T-helper 2 cell (primary cell): ENCODE data around the gene DPYSL5.

Source experiments
- DNase-seq, 5 experiments: peaks; one replicate each; pipeline versions ENCODE4 v3.0.0 to v3.0.0-alpha.2; 2012 to 2022

DPYSL5 gene

DNA sequence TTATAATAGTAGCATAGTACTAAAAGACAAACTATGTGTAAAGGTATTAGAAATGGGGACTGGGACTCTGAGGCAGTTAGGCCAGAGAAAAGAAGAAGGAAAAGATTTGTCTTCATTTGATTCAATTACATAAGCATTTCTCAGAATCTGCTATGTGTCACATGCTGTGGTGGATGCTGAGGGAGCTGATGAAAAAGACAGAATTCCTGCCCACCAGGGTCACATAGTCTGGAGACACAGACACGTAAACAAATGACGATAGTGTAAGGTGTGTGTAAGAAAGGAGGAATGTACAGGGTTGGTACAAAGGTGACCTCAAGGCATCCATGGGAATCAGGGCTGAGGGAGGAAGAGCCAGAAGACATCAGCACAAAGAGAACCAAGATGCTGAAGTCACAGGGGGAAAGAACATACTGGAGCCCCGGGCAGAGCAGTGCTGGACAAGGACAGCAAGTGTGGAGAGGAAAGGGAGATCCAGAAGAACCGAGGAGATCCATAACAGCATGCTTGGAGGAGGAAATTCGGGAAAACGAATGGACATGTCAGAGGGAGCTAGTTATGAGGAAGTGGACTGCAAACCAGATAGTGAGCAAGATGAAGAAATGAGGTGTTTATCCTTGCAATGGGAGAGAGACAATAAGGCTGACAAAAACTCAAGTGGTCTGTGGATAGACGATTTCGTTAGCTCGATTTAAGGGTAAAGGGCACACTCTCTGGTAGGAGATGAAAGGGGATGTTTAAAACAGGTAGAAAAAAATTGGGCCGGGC is 121.3 kb downstream of the DPYSL5 start:
- DNase-seq, result no peak

- DNase-seq, result peak; percentile 64 to 85 (median 68)
These were observed 122.5 kb downstream of the DPYSL5 start, which contains the start of gene MAPRE3 for GRCh38 chr2:26970244-26970927. TSS of gene MAPRE3 (plus strand) at chr2:26970637. CDS start at chr2:27022219, 51,582 bp downstream.

GRCh38 chr2:26970928-26971627 is 123.1 kb downstream of the DPYSL5 start:
- peak in 1 of 5 experiments; percentile 10 for DNase-seq

GRCh38 chr2:26971911-26972786 is 124.2 kb downstream of the DPYSL5 start:
- DNase-seq, result no peak

DNA sequence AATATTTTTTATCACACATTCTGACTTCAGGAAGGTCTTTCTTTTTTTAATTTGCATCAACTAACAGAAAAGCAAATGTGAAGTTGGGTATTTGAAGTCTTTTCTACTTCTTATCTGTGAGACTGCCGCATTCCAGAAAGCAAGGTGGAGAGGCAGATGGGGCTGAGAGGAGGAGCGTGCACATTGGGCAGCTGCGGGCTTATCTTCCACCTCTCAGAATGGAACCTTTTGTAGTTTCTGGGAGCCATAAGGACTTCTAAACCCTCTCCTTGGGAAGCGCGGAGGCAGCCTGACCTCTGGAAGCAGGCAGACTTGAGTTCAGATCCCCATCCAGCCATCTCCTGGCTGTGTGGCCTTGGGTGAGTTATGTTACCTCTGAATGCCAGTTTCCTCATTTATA is 126.4 kb downstream of the DPYSL5 start:
- DNase-seq, result no peak

DNA sequence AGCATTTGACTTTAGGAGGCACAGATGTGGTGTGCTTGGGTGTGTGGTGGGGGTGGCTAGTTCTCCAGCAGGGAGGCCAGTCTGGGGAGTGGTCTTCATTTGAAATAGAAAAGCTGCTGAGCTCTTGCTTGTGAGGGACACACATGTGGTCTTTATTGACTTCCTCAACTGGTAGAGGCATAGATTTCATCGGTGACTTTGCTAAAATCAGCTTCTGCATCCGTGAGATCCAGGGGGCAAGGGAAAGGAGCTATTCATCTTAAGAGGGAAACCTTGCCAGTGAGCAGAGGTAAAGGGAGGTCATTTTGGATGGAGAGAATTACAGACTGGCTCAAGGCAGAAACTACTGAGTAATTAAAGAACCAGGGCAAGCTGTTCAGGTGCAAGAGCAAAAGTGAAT is 127.2 kb downstream of the DPYSL5 start:
- DNase-seq, result no peak

DNA sequence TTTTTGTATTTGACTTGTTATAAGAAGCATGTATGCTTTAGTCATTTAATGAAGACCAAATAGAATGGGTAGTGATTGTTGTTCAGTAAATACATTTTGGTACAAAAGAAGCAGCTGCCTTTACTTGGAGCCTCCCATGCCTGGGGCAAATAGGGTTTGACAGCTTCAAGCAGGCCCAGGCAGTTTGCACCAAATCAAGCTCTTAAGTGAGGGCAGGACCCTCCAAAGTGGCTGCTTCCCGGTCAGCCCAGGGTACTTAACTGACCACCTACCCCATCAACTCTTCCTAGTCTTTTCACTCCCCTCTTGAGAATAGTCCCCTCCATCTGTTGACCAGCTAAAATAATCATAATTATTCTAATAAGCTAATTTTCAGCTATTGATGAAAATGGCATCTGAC is 127.7 kb downstream of the DPYSL5 start:
- DNase-seq, result no peak

DNA sequence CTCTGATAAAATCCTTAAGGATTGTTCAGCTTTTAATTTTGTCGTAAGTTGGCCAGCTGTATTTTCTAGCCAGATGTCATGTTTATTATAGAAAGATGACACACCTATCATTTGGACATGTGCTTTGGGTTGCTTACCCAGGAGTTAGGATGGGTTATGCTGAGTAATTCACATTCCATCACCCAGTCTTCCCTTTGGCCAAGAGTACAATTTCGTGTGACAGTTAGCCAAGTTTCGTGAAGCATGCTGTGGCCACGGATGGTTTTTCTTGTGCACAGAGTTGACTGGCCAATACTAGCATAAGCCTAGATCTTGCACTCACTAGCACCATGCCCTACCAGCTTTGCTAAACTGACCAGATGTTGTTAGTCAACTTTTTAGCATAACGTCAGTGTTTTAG is 128.3 kb downstream of the DPYSL5 start:
- no peak for DNase-seq

- DNase-seq, result no peak
These were observed 129.1 kb downstream of the DPYSL5 start for GRCh38 chr2:26977012-26977411.

DNA sequence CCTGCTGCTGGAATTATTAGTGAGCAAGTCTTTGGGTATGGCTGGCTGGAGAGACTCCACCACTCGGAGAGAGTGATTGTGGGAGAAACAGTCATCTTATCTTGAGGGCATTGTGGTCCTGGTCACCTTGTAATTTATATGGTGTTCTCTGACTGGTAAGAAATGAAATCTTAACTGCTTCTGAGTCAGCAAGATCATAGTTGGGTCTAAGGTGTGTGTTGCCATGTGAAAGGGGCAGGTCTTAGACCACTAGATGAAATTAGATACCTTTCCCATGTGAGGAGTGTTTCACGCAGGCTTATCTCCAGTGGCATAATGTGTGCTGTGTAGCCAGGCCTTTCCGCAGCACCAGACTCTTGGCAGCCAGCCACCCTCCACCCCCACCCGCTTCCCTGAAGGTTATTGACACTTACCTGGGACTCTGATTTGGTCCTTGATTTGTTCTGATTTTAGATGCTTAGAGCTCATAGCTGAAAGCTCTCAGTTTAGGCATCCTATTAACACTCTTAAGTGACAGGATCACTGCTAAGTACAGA is 130.2 kb downstream of the DPYSL5 start:
- no peak for DNase-seq

- DNase-seq, result no peak
These were observed 131.8 kb downstream of the DPYSL5 start for GRCh38 chr2:26979741-26980140.

GRCh38 chr2:26980971-26981370 is 133.0 kb downstream of the DPYSL5 start:
- no peak for DNase-seq

DNA sequence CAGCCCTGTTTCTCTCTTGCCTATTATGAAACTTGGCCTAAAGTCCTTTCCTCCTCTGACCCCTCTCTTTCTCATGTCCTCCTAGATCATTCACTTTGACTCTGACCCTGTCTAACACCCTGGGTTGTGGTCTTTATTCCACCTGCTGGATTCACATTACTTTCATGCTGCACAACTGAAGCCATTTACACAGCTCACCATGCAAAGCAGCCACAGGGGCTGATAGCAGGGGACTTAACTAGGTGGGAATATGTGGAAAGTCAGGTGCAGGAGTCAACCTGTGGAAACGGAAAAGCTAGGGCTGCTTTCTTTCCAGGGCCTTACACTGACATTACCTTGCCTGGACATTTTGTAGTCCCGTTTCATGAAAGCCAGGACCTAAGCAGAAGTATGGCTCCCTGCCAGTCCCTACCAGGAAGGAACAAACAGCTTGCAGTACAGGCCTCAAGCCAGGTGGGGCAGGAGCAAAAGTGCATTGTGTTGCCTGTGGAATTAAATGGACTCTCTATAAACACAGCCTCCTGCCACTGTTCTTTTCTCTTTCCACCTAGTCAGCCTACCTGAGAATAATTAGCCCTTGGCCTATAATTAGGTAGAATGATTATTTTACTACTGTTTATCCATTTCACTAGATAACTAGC is 134.3 kb downstream of the DPYSL5 start:
- peak in 1 of 5 experiments; percentile 36 for DNase-seq

DNA sequence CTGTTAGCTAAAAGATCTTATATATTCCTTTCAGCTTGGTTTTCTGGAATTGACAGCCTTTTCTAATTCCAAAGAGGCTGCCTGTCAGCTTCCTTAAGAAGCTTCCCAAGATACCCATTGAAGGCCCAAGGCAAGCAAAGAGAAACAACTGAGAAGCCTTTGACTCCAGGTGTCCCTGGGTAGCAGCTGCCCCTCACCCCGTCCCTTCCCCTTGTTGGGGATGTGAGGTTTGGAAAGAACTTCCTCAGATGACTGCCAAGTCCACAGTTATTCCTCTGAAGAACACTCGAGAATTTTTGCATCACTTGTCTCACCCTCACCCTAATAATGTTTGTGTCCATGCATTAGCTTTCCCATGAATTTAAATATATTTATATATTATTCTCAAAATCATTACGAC is 135.8 kb downstream of the DPYSL5 start:
- DNase-seq, result no peak

DNA sequence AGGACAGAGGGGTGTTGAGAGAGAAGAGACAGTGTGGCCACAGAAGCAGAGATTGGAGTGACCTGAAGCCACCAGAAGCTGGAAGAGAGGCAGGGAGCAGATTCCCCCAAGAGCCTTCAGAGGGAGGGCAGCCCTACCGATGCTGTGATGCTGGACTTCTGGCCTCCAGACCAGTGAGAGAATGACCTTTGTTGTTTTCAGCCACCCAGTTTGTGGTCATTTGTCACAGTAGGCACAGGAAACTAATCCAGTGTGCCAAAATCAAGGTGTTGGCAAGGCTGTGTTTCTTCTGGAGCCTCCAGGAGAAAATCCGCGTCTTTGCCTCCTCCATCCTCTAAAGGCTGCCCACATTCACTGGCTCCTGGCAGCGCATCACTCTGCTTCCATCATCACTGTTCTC is 137.9 kb downstream of the DPYSL5 start:
- DNase-seq, result no peak

DNA sequence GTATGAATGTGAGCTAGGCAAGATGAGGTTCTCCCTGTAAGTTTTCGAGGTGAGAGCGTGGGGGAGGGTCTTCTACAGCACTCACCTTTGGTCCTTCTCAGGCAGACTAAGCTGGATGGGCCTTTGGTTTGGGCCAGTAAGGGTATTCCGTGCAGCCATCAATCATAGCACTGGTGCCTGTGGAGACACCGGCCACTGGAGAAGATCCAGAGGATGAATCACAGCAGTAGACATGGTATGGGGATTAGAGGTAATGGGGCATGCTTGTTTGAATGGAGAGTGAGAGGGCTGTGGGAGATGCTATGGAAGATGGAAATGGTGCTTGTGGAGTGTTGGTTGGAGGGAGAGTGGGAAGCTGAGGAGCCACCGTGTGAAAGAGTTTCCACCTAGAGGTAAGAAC is 138.6 kb downstream of the DPYSL5 start:
- no peak for DNase-seq

GRCh38 chr2:26988058-26988860 is 140.3 kb downstream of the DPYSL5 start:
- DNase-seq, result no peak

GRCh38 chr2:26989156-26989555 is 141.2 kb downstream of the DPYSL5 start:
- DNase-seq, result no peak

- no peak for DNase-seq
These were observed 143.8 kb downstream of the DPYSL5 start for GRCh38 chr2:26991717-26992116.

DNA sequence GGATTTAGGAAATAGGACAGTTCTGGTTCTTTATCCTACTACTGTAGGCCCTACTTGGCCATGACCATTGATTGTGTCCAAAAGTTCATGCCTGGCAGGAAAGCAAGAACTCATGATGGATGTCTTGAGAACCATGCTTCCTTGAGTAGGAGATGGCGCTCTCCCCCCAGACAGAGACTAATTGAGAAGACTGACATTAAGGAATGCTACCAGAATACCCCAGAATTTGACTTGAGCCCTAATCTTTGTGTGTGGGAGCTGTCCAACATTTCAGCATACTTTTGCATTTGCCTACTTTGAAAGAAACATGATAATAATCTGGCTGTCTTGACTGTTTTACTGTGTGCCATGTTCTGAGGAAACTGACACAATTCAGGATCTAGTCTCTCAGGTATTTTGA is 145.8 kb downstream of the DPYSL5 start:
- peak in 1 of 5 experiments; percentile 42 for DNase-seq

GRCh38 chr2:26994983-26995382 is 147.1 kb downstream of the DPYSL5 start:
- DNase-seq, result no peak
